HFFc6 (cell line): ENCODE measurements around the gene TUBB3. TPM values are rescaled to one million over a fixed set of nuclear protein-coding genes. Genes with fewer than 3 reads are reported as not detected.

Experiments
- DNase-seq: peaks from one replicate; pipeline ENCODE4 v3.0.0-alpha.2; 2018
- H3K27ac Mint-ChIP-seq: 2 replicates; pipeline ENCODE4 v1.8.0; 2020; ENCODE audit warnings: mild to moderate bottlenecking, mixed read lengths
- H3K27me3 Mint-ChIP-seq: 2 replicates; pipeline ENCODE4 v1.8.0; 2021; ENCODE audit warnings: mild to moderate bottlenecking, moderate library complexity, mixed read lengths; ENCODE audit not compliant: insufficient read depth
- H3K36me3 Mint-ChIP-seq: 2 replicates; pipeline ENCODE4 v1.8.0; 2021; ENCODE audit warnings: low read depth, mixed read lengths
- H3K4me1 Mint-ChIP-seq: 2 replicates; pipeline ENCODE4 v1.8.0; 2020; ENCODE audit warnings: low read depth, mixed read lengths
- H3K4me3 Mint-ChIP-seq: 2 replicates; pipeline ENCODE4 v1.8.0; 2020; ENCODE audit warnings: mild to moderate bottlenecking, moderate library complexity, mixed read lengths
- H3K9me3 Mint-ChIP-seq: 2 replicates; pipeline ENCODE4 v1.8.0; 2020; ENCODE audit warnings: mild to moderate bottlenecking, mixed read lengths
- CTCF ChIP-seq: fragments of 200-600 bp; sonication (generic); IDR thresholded peaks from 2 replicates; pipeline ENCODE4 v1.5.0; 2021; ENCODE audit warnings: antibody characterized with exemption, mild to moderate bottlenecking
- total RNA-seq, 6 experiments: library from RNA; stranded (reverse); fragmentation: NEBNext Ultra II Directional; extraction: Animal tissue kit (Norgen Biotek cat#: 25700); gene quantifications; 2 replicates in 1 of 6; 3 replicates in 5 of 6; pipeline ENCODE4 v1.2.3, GENCODE V29; 2021

TUBB3 gene
- total RNA-seq, 6 experiments from 2014 or later: 147 to 212 (median 164) TPM

- H3K4me1 Mint-ChIP-seq: no peaks in the 10 kb centered on the region
- H3K4me3 Mint-ChIP-seq: no peak overlapping the region
- H3K27ac Mint-ChIP-seq: no peak overlapping the region
- no peak for DNase-seq
- peaks cover 11% of the 10 kb centered on the region for H3K36me3 Mint-ChIP-seq
- no peak for TF ChIP-seq CTCF
- peaks cover 3% of the 10 kb centered on the region for H3K27me3 Mint-ChIP-seq
- H3K9me3 Mint-ChIP-seq: no peaks in the 10 kb centered on the region
These were observed 31.0 kb upstream of the TUBB3 start for GRCh38 chr16:89892055-89892630.

DNA sequence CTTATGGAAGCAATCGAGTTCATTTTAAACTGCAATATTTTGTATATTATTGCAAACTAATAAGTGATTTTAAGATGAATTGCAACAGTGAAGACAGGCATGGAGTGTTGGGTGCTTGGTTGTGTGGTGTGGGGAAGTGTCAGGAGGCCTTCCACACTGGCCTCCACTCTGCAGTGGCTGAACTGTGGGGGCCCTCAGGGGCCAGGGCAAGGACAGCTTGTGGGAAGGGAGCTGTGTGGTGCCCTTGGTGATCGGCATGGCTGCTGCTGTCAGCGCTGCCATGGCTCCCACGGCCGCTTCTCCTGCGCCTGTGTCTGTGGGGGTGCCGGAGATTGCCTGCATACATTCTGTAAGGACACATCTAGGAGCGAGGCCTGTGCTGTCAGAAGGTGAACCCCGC, 30.5 kb upstream of the TUBB3 start:
- no peak for TF ChIP-seq CTCF
- Mint-ChIP-seq H3K36me3 (peaks cover 7% of the 10 kb centered on the region), H3K4me3 (no peak overlapping the region), H3K27me3 (peaks cover 7% of the 10 kb centered on the region), H3K9me3 (no peaks in the 10 kb centered on the region), H3K4me1 (no peaks in the 10 kb centered on the region), H3K27ac (no peak overlapping the region)
- DNase-seq: no peak

GRCh38 chr16:89893642-89894548, 29.2 kb upstream of the TUBB3 start:
- H3K4me1 Mint-ChIP-seq: no peaks in the 10 kb centered on the region; the same call in 1 of the 2 replicates
- no peak overlapping the region for H3K27ac Mint-ChIP-seq
- no peak overlapping the region for H3K4me3 Mint-ChIP-seq
- no peaks in the 10 kb centered on the region for H3K9me3 Mint-ChIP-seq
- DNase-seq: no peak
- H3K36me3 Mint-ChIP-seq: peaks cover 9% of the 10 kb centered on the region; the same call in 1 of the 2 replicates
- no peak for TF ChIP-seq CTCF
- H3K27me3 Mint-ChIP-seq: peaks cover 11% of the 10 kb centered on the region

DNA sequence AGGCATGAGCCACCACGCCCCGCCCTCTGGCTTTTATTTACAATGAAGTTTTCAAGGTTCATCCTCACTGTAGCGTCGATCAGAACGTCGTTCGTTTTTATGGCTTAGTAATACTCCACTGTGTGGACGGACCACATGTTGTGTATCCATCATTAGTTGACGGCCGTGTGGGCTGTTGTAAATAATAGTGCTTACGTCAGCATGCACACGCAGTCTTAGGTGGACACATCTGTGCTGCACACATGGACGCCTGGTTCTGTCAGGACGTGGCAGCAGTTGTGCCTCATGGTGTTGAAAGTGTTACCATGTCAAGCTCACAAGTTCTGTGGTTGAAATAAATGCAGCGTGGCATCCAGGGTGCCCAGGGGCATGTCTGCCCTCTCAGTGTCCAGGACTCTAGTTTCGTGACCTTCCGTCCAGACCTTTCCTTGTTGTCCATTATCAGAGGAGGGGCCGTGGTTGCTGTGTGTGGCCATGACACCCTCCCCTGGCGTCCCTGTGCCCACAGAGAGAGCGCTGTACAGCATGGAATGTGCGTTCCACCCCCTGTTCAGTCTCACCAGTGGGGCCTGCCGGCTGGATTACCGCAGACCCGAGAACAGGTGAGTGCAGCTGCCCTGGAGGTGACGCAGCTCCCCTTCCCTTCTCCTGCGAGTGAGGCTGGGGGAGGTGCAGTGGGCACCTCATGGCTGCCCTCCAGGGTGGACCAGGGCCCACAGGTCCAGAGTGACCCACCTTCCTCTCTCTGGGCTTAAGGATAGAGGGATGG, 27.5 kb upstream of the TUBB3 start:
- Mint-ChIP-seq H3K4me3 (no peak overlapping the region), H3K36me3 (peaks cover 25% of the 10 kb centered on the region), H3K27me3 (peaks cover 8% of the 10 kb centered on the region), H3K4me1 (peaks cover 9% of the 10 kb centered on the region), H3K27ac (no peak overlapping the region), H3K9me3 (no peaks in the 10 kb centered on the region)
- no peak for TF ChIP-seq CTCF
- DNase-seq: no peak

DNA sequence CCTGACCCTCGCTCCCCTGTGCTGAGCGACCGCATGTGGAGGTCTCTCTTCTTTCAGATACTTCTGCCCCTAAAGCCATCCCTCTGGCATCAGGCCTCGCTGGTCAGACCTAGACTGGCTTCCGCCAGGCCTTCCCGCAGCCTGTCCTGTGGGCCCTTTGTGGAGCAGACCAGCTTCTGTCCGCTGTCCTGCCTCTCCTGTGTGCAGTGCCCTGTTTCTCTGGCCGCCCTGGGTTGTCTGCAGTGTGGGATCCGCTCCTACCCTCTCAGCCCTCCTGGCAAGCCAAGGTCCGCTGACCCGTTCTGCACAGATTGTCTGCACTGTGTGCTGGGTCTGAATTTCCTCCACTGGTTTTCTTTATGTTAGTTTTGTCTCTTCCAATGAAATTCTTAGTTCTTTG, 25.9 kb upstream of the TUBB3 start:
- Mint-ChIP-seq H3K4me3 (no peak overlapping the region), H3K36me3 (peaks cover 26% of the 10 kb centered on the region), H3K27me3 (peaks cover 8% of the 10 kb centered on the region), H3K27ac (no peak overlapping the region), H3K9me3 (no peaks in the 10 kb centered on the region), H3K4me1 (peaks cover 9% of the 10 kb centered on the region)
- no peak for TF ChIP-seq CTCF
- no peak for DNase-seq
